CD1c-positive myeloid dendritic cell (primary cell): ENCODE measurements around the gene TRPM5.

ENCODE experiments used
- DNase-seq: peaks from one replicate; pipeline ENCODE4 v3.0.0-alpha.2; 2016; ENCODE audit errors: extremely low spot score

Gene TRPM5

DNA sequence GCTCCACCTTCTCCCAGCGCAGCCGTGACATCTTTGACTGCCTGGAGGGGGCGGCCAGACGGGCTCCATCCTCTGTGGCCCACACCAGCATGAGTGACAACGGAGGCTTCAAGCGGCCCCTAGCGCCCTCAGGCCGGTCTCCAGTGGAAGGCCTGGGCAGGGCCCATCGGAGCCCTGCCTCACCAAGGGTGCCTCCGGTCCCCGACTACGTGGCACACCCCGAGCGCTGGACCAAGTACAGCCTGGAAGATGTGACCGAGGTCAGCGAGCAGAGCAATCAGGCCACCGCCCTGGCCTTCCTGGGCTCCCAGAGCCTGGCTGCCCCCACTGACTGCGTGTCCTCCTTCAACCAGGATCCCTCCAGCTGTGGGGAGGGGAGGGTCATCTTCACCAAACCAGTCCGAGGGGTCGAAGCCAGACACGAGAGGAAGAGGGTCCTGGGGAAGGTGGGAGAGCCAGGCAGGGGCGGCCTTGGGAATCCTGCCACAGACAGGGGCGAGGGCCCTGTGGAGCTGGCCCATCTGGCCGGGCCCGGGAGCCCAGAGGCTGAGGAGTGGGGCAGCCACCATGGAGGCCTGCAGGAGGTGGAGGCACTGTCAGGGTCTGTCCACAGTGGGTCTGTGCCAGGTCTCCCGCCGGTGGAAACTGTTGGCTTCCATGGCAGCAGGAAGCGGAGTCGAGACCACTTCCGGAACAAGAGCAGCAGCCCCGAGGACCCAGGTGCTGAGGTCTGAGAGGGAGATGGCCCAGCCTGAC lies 41.2 kb downstream of the TRPM5 start:
- DNase-seq: no peak

DNA sequence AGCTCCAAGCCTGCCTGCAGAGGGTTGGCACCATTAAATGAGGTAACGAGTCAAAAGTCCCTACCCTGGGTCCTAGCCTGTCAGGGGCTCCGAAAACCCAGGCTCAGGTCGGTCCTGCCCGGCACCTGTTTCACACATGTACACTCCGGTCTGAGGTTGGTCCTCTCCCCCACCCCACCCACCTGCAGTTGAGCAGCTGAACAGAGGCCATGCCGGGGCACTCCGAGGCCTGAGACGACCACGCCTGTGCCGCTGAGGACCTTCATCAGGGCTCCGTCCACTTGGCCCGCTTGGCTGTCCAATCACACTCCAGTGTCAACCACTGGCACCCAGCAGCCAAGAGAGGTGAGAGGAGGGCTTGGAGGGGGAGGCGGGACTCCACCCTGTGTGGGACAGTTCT lies 42.2 kb downstream of the TRPM5 start:
- no peak for DNase-seq

DNA sequence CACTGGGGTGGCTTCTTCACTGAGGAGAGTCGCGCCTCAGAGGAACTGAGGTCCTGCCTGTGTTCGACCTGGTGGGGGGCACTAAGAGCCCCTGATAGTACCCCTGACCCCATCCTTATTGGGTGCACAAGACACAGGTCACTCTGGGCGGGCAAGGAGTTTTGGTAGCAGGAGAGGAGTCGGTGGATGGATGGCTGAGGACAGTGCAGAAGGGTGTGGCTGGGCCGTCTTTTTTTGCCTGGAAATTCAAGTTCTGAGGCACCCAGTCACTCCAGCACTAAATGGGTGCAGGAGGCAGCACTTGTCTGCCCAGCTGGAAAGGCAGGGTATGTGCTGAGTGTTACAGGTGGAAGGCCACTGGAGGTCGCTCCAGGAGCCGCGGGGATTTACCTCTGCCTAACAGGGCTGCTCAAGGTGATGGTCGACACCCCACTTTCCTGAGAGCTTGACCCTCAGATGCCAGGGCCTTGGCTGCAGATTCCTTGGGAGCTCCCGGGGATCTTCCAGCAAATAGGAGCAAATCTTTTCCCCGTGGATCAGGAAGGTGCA lies 42.8 kb downstream of the TRPM5 start:
- no peak for DNase-seq

DNA sequence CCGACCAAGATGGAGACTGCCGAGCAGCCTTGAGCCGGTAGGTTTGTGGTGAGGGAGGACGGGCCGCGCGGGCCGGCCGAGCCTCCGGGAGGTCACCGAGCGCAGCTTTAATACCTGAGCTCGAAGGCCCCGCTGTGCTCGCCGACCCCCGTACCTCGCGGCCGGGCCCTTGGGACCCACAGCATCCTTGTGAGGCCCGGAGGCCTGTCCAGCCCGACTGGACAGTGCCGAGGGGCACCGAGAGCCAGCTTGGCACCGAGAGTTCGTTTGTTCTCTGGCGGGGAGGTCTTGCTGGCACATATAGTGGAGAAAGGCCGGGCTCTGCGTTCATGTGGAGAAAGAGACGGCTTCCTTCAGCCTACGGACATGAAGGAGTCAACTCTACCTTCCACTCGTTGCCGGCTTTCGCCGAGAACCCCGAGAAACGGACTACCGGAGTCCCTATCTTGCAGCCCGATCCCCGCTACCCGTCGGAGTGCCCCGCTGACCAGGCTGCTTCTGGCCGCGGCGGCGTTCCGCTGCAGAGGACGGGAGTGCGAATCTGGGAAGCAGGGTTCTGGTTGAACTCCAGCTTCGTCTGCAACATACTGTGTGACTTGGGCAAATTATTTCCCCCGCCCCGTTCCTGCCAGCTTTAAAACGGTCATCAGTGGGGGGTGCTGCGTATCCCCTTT lies 43.4 kb downstream of the TRPM5 start:
- DNase-seq: no peak

DNA sequence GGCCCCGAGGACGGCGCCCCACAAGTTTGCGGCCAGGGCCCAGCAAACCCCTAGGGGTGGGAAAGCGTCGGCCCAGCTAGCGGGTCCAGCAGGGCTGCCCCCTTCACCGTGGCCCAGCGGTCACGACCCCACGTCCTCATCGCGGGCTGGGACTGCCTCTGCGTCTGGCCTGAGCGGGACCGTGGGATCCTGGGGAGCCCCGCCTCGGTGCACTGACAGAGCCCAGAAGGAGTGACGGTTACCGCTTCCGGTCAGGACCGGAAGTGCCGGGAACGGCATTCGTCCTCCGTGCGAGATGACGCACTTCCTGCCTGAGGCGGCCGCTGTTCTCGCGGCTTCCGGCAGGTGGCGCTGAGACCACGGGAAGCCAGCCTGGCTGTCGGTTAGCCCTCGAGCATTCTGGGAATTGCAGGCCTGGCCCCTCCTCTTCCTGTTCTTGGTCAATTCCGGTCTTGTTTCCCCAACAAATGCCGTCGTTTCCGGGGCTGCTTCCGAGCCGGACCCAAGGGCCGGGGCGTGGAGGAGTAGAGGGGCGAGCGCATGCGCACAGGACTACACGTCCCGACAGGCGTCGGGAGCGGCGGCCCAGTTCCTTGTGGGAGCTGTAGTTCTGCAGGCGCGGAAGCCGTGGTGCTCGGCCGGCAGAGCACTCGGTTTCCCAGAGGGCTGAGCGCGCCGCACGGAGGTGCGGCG lies 44.1 kb downstream of the TRPM5 start, which contains the start of gene TSSC4:
TSSC4 (plus strand) TSS at position 682 of the 693 bp plus-strand sequence. CDS start 1,884 bp downstream, outside the sequence.
- peak; percentile 100 for DNase-seq

DNA sequence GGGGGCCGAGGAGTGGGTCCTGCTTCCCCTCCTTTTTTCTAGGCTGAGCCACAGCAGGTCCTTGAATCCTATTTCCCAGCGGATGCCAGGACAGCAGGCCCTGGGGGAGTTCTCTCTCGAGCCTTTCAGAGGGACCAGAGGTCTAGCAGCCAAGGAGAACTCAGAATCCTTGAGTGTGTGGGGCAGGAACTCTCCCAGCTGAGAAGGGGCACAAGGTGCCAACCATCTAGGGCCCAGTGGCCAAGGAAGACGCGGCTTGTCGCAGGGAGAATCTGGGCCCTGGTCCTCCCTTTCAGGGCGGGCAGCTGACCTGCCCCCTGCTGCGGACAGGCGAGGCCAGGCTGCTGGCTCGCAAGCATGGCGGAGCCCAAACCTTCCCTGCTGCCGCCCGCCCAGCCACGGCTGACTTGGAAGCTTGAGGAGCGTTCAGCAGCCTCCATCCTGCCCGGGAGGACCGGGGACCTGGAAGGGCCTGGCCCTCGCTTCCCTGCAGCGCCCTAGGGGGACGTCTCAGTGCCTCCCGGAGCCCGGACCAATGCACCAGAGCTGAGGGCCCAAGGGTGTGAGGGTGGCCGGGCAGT lies 44.7 kb downstream of the TRPM5 start:
- no peak for DNase-seq

DNA sequence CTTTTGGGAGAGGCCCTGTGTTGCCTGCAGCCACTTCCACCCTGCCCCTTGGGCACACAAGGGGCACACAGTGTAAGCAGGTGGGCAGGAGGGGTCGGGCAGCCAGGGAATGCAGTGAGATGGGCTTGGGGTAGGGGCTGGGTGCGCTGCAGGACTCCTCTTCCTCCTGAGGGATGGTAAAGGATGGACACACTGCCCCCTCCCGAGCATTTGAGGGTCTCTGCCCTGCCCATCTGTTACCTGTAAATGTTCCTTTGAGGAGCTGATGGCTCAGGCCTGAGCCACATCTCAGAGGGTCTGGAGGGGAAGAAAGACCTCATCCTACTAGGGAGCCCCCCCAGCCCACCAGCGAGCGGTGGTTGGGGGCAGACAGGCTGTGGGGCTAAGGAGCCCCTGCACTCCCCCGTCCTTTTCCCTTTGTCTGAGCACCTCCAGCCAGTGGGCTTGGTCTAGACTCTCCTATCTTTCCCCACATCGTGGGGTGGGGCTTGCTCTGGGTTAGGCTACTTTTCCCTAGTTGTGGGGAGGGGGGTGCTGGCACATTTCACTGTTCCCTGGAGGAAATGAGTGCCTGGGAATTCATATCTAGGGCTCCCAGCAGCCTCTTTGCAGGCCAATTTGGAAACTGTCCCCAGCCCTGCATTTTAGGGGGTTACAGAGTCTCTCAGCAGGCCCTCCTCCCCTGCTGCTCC lies 45.5 kb downstream of the TRPM5 start:
- no peak for DNase-seq

DNA sequence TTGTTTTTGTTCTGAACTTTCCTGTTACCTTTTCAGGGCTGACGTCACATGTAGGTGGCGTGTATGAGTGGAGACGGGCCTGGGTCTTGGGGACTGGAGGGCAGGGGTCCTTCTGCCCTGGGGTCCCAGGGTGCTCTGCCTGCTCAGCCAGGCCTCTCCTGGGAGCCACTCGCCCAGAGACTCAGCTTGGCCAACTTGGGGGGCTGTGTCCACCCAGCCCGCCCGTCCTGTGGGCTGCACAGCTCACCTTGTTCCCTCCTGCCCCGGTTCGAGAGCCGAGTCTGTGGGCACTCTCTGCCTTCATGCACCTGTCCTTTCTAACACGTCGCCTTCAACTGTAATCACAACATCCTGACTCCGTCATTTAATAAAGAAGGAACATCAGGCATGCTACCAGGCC lies 47.3 kb downstream of the TRPM5 start:
- no peak for DNase-seq

DNA sequence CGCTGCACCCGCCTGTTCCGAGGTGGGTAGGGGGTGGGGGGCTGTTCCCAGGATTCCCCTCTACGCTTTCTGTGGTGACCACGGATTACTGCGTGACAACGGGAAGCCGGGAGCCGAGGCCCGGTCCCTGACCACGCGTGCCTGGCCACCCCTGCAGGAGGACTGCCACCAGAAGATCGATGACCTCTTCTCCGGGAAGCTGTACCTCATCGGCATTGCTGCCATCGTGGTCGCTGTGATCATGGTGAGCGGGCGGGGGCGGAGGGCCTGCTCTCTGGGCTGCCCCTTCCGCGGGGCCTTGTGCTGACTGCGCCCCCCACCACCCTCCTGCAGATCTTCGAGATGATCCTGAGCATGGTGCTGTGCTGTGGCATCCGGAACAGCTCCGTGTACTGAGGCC lies 47.8 kb downstream of the TRPM5 start:
- no peak for DNase-seq

DNA sequence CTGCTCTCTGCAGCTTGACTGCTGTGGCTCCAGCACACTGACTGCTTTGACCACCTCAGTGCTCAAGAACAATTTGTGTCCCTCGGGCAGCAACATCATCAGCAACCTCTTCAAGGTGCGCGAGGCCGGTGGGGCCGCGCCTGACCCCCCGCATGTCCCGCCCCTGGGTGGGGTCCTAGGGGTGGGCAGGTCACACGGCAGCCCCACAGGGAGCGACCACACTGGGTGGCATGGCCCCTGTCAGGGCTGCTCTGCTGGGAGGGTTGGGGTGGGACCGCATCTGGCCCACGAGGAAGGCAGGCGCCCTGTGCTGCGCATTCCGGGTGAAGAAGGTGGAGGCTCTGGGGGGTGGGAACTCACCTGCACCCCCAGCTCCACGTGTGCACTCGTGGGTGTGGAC lies 48.5 kb downstream of the TRPM5 start:
- DNase-seq: no peak

DNA sequence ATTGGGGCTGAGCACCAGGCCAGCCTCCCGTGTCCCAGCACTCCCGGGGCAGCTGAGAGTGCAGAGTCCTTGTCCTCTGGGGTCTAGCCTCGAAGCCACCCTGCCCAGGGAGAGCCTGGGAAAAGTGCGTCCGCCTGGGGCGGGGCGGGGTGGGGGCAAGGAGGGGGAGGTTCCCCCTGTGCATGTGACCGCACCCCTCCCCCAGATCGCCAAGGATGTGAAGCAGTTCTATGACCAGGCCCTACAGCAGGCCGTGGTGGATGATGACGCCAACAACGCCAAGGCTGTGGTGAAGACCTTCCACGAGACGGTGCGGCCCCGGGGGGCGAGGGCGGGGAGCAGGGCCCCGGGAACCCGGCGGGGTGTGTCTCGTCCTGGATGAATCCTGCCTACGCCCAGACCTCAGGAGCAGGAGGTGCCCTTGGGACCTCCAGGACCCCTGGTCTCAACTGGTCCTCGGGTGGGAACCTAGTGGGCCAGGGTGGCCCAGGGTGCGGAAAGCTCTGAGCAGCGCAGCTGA lies 49.0 kb downstream of the TRPM5 start:
- no peak for DNase-seq

DNA sequence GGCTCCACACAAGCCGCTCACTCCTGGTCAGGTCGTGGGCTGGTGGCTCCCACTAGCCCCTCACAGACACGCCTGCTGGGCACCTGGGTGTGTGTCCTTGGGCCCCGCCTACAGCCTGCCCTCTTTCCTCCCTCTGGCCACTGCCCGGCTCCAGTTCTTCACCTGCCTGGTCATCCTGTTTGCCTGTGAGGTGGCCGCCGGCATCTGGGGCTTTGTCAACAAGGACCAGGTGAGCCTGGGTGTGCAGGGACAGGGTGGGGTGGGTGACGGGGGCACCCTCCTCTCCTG lies 49.6 kb downstream of the TRPM5 start:
- no peak for DNase-seq
